Measurements from ENCODE around the gene LXN. TPM values are rescaled to one million over a fixed set of nuclear protein-coding genes. Genes with fewer than 3 reads are reported as not detected.

LXN gene
- total and polyA plus RNA-seq, 2 experiments from 2014 or later = 34.9 to 46.8 TPM

- Histone ChIP-seq H3K4me1 (ENCODE audit: insufficient read depth) (0 out of 2 replicates have a peak, but pooled peaks cover 3% of the 10 kb centered on the region), H3K4me2 (ENCODE audit: unreplicated experiment) (no peak overlapping the region), H3K9me2 (ENCODE audit: insufficient read depth) (no peaks in the 10 kb centered on the region), H3K4me3 (no peak overlapping the region), H3K9ac (no peak overlapping the region), H3K79me2 (ENCODE audit: insufficient read depth) (peaks cover 5% of the 10 kb centered on the region; the same call in 1 of the 2 replicates), H3K9me3 (ENCODE audit: low read depth) (no peaks in the 10 kb centered on the region), H3F3A (ENCODE audit: insufficient read depth) (peaks cover 6% of the 10 kb centered on the region; the same call in 1 of the 2 replicates), H2AFZ (no peak overlapping the region), H3K27ac (no peak overlapping the region), H3K36me3 (ENCODE audit: low read depth) (peaks cover 69% of the 10 kb centered on the region), H3K27me3 (replicated peaks; ENCODE audit: insufficient read depth) (no peaks in the 10 kb centered on the region), H4K20me1 (ENCODE audit: insufficient read depth) (no peaks in the 10 kb centered on the region)
- in situ Hi-C loops (cut with MboI) = loop anchor here (10.0 kb wide), 1 partner anchor 132 kb away; no protein-coding TSS in a partner anchor
- TF ChIP-seq EZH2 (IDR thresholded peaks at IDR 0.05; ENCODE audit: insufficient read depth, poor library complexity, severe bottlenecking) (no peak), EZH2phosphoT487 (IDR thresholded peaks at IDR 0.05; ENCODE audit: insufficient read depth, low read depth) (no peak)
- no peak for DNase-seq
- WGBS, 2 experiments (ENCODE audit: low coverage in 1 of 2, low lambda C conversion rate in 2 of 2, missing lambda C conversion rate in 2 of 2) = 72 to 77% methylated on average over 1 of the region's 1 CpG
Measured at GRCh38 chr3:158663246-158663645, 9.2 kb downstream of the LXN start.

GRCh38 chr3:158660711-158661110 lies 11.7 kb downstream of the LXN start:
- Histone ChIP-seq H3K9ac (no peak overlapping the region), H3K27me3 (replicated peaks; ENCODE audit: insufficient read depth) (no peaks in the 10 kb centered on the region), H3K4me2 (ENCODE audit: unreplicated experiment) (no peak overlapping the region), H3K4me1 (ENCODE audit: insufficient read depth) (0 out of 2 replicates have a peak, but pooled peaks cover 3% of the 10 kb centered on the region), H3K9me3 (ENCODE audit: low read depth) (no peaks in the 10 kb centered on the region), H4K20me1 (ENCODE audit: insufficient read depth) (no peaks in the 10 kb centered on the region), H3F3A (ENCODE audit: insufficient read depth) (peaks cover 7% of the 10 kb centered on the region; the same call in 1 of the 2 replicates), H3K79me2 (ENCODE audit: insufficient read depth) (peaks cover 5% of the 10 kb centered on the region; the same call in 1 of the 2 replicates), H3K4me3 (no peak overlapping the region), H3K27ac (no peak overlapping the region), H3K36me3 (ENCODE audit: low read depth) (peaks cover 51% of the 10 kb centered on the region), H3K9me2 (ENCODE audit: insufficient read depth) (no peaks in the 10 kb centered on the region), H2AFZ (no peak overlapping the region)
- in situ Hi-C loops (cut with MboI) = loop anchor here (10.0 kb wide), 1 partner anchor 134 kb away; no protein-coding TSS in a partner anchor
- DNase-seq = no peak
- WGBS, 2 experiments (ENCODE audit: low coverage in 1 of 2, low lambda C conversion rate in 2 of 2, missing lambda C conversion rate in 2 of 2) = 94 to 96% methylated on average over 4 of the region's 4 CpGs
- no peak for TF ChIP-seq EZH2 (IDR thresholded peaks at IDR 0.05; ENCODE audit: insufficient read depth, poor library complexity, severe bottlenecking)
- no peak for TF ChIP-seq EZH2phosphoT487 (IDR thresholded peaks at IDR 0.05; ENCODE audit: insufficient read depth, low read depth)

- peaks cover 7% of the 10 kb centered on the region; the same call in 1 of the 2 replicates for H3F3A ChIP-seq (ENCODE audit: insufficient read depth)
- H3K4me3 ChIP-seq = no peak overlapping the region
- no peak overlapping the region for H3K9ac ChIP-seq
- 38 to 42% methylated on average over 7 of the region's 7 CpGs for WGBS, 2 experiments (ENCODE audit: low coverage in 1 of 2, low lambda C conversion rate in 2 of 2, missing lambda C conversion rate in 2 of 2)
- H2AFZ ChIP-seq = 0 out of 2 replicates have a peak overlapping the region, but pooled peaks have one; percentile 22
- peaks cover 46% of the 10 kb centered on the region for H3K36me3 ChIP-seq (ENCODE audit: low read depth)
- in situ Hi-C loops (cut with MboI) = loop anchor here (10.0 kb wide), 1 partner anchor 135 kb away; no protein-coding TSS in a partner anchor
- peak; percentile 91 for DNase-seq
- no peaks in the 10 kb centered on the region for H3K27me3 ChIP-seq (replicated peaks; ENCODE audit: insufficient read depth)
- TF ChIP-seq EZH2phosphoT487 (IDR thresholded peaks at IDR 0.05; ENCODE audit: insufficient read depth, low read depth) = no peak
- TF ChIP-seq EZH2 (IDR thresholded peaks at IDR 0.05; ENCODE audit: insufficient read depth, poor library complexity, severe bottlenecking) = no peak
- 0 out of 2 replicates have a peak, but pooled peaks cover 3% of the 10 kb centered on the region for H3K4me1 ChIP-seq (ENCODE audit: insufficient read depth)
- H3K9me2 ChIP-seq (ENCODE audit: insufficient read depth) = no peaks in the 10 kb centered on the region
- no peak overlapping the region for H3K4me2 ChIP-seq (ENCODE audit: unreplicated experiment)
- H4K20me1 ChIP-seq (ENCODE audit: insufficient read depth) = no peaks in the 10 kb centered on the region
- 0 out of 2 replicates have a peak overlapping the region, but pooled peaks have one; percentile 2 for H3K27ac ChIP-seq
- no peaks in the 10 kb centered on the region for H3K9me3 ChIP-seq (ENCODE audit: low read depth)
- H3K79me2 ChIP-seq (ENCODE audit: insufficient read depth) = no peaks in the 10 kb centered on the region
Measured at GRCh38 chr3:158659454-158660237, 12.8 kb downstream of the LXN start.

- H3K79me2 ChIP-seq (ENCODE audit: insufficient read depth) = no peaks in the 10 kb centered on the region
- no peak overlapping the region for H2AFZ ChIP-seq
- H3K9me3 ChIP-seq (ENCODE audit: low read depth) = no peaks in the 10 kb centered on the region
- no peaks in the 10 kb centered on the region for H3K27me3 ChIP-seq (replicated peaks; ENCODE audit: insufficient read depth)
- no peaks in the 10 kb centered on the region for H3K9me2 ChIP-seq (ENCODE audit: insufficient read depth)
- no peak for DNase-seq
- no peak overlapping the region for H3K4me2 ChIP-seq (ENCODE audit: unreplicated experiment)
- in situ Hi-C loops (cut with MboI) = no loop called here
- no peak overlapping the region for H3K9ac ChIP-seq
- H3K36me3 ChIP-seq (ENCODE audit: low read depth) = peaks cover 40% of the 10 kb centered on the region
- TF ChIP-seq EZH2 (IDR thresholded peaks at IDR 0.05; ENCODE audit: insufficient read depth, poor library complexity, severe bottlenecking) = no peak
- TF ChIP-seq EZH2phosphoT487 (IDR thresholded peaks at IDR 0.05; ENCODE audit: insufficient read depth, low read depth) = no peak
- H3K4me3 ChIP-seq = no peak overlapping the region
- WGBS, 2 experiments (ENCODE audit: low coverage in 1 of 2, low lambda C conversion rate in 2 of 2, missing lambda C conversion rate in 2 of 2) = 88 to 89% methylated on average over 7 of the region's 7 CpGs
- H3K27ac ChIP-seq = no peak overlapping the region
- 0 out of 2 replicates have a peak, but pooled peaks cover 3% of the 10 kb centered on the region for H3K4me1 ChIP-seq (ENCODE audit: insufficient read depth)
- H4K20me1 ChIP-seq (ENCODE audit: insufficient read depth) = no peaks in the 10 kb centered on the region
- H3F3A ChIP-seq (ENCODE audit: insufficient read depth) = peaks cover 7% of the 10 kb centered on the region; the same call in 1 of the 2 replicates
Measured at GRCh38 chr3:158658889-158659288, 13.6 kb downstream of the LXN start.

Measured in GM23248 (cell line).